Aorta (tissue), 5 donors: ENCODE measurements around the gene PHF13. TPM values are rescaled to one million over a fixed set of nuclear protein-coding genes. Genes with fewer than 3 reads are reported as not detected.
A peak's percentile ranks its signal among the peaks of the same experiment; 100 is the strongest.

Experiments
- ATAC-seq: fragments of 200-7000 bp; cut with Tn5 transposase; one replicate; pipeline ENCODE4 v1.9.1; 2022; ENCODE audit warnings: moderate library complexity; ENCODE audit not compliant: low FRiP score
- DNase-seq, 2 donors: peaks; one replicate each; pipeline ENCODE4 v3.0.0-alpha.2; 2020
- H3K27ac ChIP-seq, 2 donors: one replicate each; pipeline ENCODE4 v1.5.1; 2013; ENCODE audit warnings: low read length in 2 of 2, mild to moderate bottlenecking in 2 of 2, moderate library complexity in 2 of 2, control low read depth in 1 of 2, inconsistent platforms in 1 of 2, low read depth in 1 of 2
- H3K27me3 ChIP-seq, 2 donors: one replicate each; pipeline ENCODE4 v1.6.1; 2013; ENCODE audit warnings: control low read depth in 1 of 2, low read length in 1 of 2, mild to moderate bottlenecking in 1 of 2, moderate library complexity in 1 of 2; ENCODE audit not compliant: insufficient read depth in 2 of 2, control insufficient read depth in 1 of 2
- H3K36me3 ChIP-seq, 2 donors: one replicate each; pipeline ENCODE4 v1.6.1; 2013; ENCODE audit warnings: control low read depth in 1 of 2, low read length in 1 of 2, mild to moderate bottlenecking in 1 of 2; ENCODE audit not compliant: insufficient read depth in 2 of 2, control insufficient read depth in 1 of 2
- H3K4me1 ChIP-seq, 2 donors: one replicate each; pipeline ENCODE4 v1.6.1; 2013; ENCODE audit warnings: low read length in 2 of 2, control low read depth in 1 of 2, mild to moderate bottlenecking in 1 of 2, moderate library complexity in 1 of 2; ENCODE audit not compliant: insufficient read depth in 2 of 2, control insufficient read depth in 1 of 2
- H3K4me3 ChIP-seq, 2 donors: one replicate each; pipeline ENCODE4 v1.5.1; 2013; ENCODE audit warnings: low read length in 2 of 2, control low read depth in 1 of 2, mild to moderate bottlenecking in 1 of 2
- H3K9me3 ChIP-seq: one replicate; pipeline ENCODE4 v1.6.1; 2013; ENCODE audit warnings: mild to moderate bottlenecking, low read length; ENCODE audit not compliant: control insufficient read depth
- whole genome bisulfite sequencing, 2 donors: extraction: QIAGEN DNeasy Blood & Tissue Kit; methylation state at CpG; one replicate each; pipeline ENCODE4 v1.1.7; 2013; 5-methylcytosine and 5-hydroxymethylcytosine counted together
- intact Hi-C, 2 donors: fragments of 100-400 bp; cut with DNase I; formaldehyde crosslinking; loops; one replicate each; pipeline versions ENCODE4 v1.14.2 to v1.15.0; 2022
- polyA plus RNA-seq, 2 donors: library from polyadenylated mRNA; stranded (reverse); fragments of 200-250 nt; gene quantifications; one replicate each; pipeline ENCODE4 v1.2.3, GENCODE V29; 2013
- total RNA-seq, 2 donors: library from RNA; stranded (reverse); fragmentation: NEBNext Ultra II Directional; extraction: Animal tissue kit (Norgen Biotek cat#: 25700); gene quantifications; one replicate each; pipeline ENCODE4 v1.2.1, GENCODE V29; 2021
- donor health status: healthy with polysubstance abuse.
- donor health status: Bipolar disorder and iron deficiency.
- donor health status: DM: no; HTN: no; CAD: no.
- donor health status: DM: no; HTN: no; CAD: no.
- donor health status: DM: yes; HTN: yes; CAD: no.

PHF13 gene
- total and polyA plus RNA-seq, 4 donors = 3.6 to 19.3 (median 14.9) TPM

DNA sequence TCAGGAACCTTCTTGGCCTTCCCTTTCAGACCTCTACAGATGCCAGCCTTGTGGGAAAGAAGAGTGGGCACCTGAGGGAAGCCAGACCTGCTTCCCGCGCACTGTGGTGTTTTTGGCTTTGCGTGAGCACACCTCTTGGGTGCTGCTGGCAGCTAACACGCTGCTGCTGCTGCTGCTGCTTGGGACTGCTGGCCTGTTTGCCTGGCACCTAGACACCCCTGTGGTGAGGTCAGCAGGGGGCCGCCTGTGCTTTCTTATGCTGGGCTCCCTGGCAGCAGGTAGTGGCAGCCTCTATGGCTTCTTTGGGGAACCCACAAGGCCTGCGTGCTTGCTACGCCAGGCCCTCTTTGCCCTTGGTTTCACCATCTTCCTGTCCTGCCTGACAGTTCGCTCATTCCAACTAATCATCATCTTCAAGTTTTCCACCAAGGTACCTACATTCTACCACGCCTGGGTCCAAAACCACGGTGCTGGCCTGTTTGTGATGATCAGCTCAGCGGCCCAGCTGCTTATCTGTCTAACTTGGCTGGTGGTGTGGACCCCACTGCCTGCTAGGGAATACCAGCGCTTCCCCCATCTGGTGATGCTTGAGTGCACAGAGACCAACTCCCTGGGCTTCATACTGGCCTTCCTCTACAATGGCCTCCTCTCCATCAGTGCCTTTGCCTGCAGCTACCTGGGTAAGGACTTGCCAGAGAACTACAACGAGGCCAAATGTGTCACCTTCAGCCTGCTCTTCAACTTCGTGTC lies 34.7 kb upstream of the PHF13 start:
- Histone ChIP-seq H3K36me3 (no peaks in the 10 kb centered on the region), H3K27me3 (no peaks in the 10 kb centered on the region), H3K9me3 (no peaks in the 10 kb centered on the region), H3K27ac (peak overlapping the region in 1 of 2 donors; percentile 86), H3K4me3 (no peak overlapping the region), H3K4me1 (no peaks in the 10 kb centered on the region)
- intact Hi-C loops = no loop called here
- ATAC-seq = no peak
- DNase-seq = no peak
- WGBS, 2 donors = 84 to 91% methylated on average over 14 of the region's 14 CpGs

- ATAC-seq (peak; percentile 98), DNase-seq (peak; percentile 100)
- no peaks in the 10 kb centered on the region for H3K4me1 ChIP-seq
- WGBS, 2 donors = 13% methylated on average over 58 of the region's 58 CpGs
- no peaks in the 10 kb centered on the region for H3K27me3 ChIP-seq
- H3K27ac ChIP-seq = peak within 1 kb of the TSS in 1 of 2 donors; percentile 86
- H3K9me3 ChIP-seq = no peaks in the 10 kb centered on the region
- H3K4me3 ChIP-seq = peak within 1 kb of the TSS; percentile 19 to 64
- intact Hi-C loops = loop anchor here in 1 of 2 donors (5.0 kb wide), 1 partner anchor 48 kb away; no protein-coding TSS in a partner anchor
- H3K36me3 ChIP-seq = no peaks in the 10 kb centered on the region
These were observed 34.0 kb upstream of the PHF13 start, which contains the start of gene ZBTB48 for GRCh38 chr1:6579374-6580118. Gene ZBTB48 (plus strand): TSS chr1:6579994. CDS start chr1:6580610, 616 bp downstream.

GRCh38 chr1:6580119-6580592 lies 33.4 kb upstream of the PHF13 start:
- ATAC-seq (peak; percentile 5), DNase-seq (no peak)
- no peaks in the 10 kb centered on the region for H3K9me3 ChIP-seq
- intact Hi-C loops = loop anchor here in 1 of 2 donors (5.0 kb wide), 1 partner anchor 47 kb away; no protein-coding TSS in a partner anchor
- peak overlapping the region in 1 of 2 donors; percentile 67 for H3K27ac ChIP-seq
- peak overlapping the region; percentile 19 to 64 for H3K4me3 ChIP-seq
- WGBS, 2 donors = 0 to 1% methylated on average over 24 to 30 of the region's 30 CpGs
- no peaks in the 10 kb centered on the region for H3K4me1 ChIP-seq
- H3K27me3 ChIP-seq = no peaks in the 10 kb centered on the region
- H3K36me3 ChIP-seq = no peaks in the 10 kb centered on the region

DNA sequence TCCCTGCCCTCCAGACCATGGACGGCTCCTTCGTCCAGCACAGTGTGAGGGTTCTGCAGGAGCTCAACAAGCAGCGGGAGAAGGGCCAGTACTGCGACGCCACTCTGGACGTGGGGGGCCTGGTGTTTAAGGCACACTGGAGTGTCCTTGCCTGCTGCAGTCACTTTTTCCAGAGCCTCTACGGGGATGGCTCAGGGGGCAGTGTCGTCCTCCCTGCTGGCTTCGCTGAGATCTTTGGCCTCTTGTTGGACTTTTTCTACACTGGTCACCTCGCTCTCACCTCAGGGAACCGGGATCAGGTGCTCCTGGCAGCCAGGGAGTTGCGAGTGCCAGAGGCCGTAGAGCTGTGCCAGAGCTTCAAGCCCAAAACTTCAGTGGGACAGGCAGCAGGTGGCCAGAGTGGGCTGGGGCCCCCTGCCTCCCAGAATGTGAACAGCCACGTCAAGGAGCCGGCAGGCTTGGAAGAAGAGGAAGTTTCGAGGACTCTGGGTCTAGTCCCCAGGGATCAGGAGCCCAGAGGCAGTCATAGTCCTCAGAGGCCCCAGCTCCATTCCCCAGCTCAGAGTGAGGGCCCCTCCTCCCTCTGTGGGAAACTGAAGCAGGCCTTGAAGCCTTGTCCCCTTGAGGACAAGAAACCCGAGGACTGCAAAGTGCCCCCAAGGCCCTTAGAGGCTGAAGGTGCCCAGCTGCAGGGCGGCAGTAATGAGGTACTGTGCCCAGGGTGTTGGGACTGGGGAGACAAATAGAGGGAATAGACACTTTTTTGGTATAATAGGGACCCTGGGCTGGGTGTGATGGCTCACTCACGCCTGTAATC lies 32.7 kb upstream of the PHF13 start:
- Histone ChIP-seq H3K27me3 (no peaks in the 10 kb centered on the region), H3K27ac (peak overlapping the region in 1 of 2 donors; percentile 67), H3K36me3 (no peaks in the 10 kb centered on the region), H3K4me1 (no peaks in the 10 kb centered on the region), H3K9me3 (no peaks in the 10 kb centered on the region), H3K4me3 (peak overlapping the region; percentile 19 to 64)
- WGBS, 2 donors = 14 to 17% methylated on average over 19 of the region's 19 CpGs
- ATAC-seq = peak; percentile 2
- peak in 1 of 2 donors; percentile 58 for DNase-seq
- intact Hi-C loops = loop anchor here in 1 of 2 donors (5.0 kb wide), 1 partner anchor 46 kb away; no protein-coding TSS in a partner anchor

GRCh38 chr1:6581561-6582305 lies 31.8 kb upstream of the PHF13 start:
- no peaks in the 10 kb centered on the region for H3K9me3 ChIP-seq
- intact Hi-C loops = loop anchor here in 1 of 2 donors (5.0 kb wide), 1 partner anchor 46 kb away; no protein-coding TSS in a partner anchor
- no peaks in the 10 kb centered on the region for H3K27me3 ChIP-seq
- H3K4me1 ChIP-seq = no peaks in the 10 kb centered on the region
- WGBS, 2 donors = 83 to 86% methylated on average over 10 of the region's 10 CpGs
- ATAC-seq = no peak
- DNase-seq = peak in 1 of 2 donors; percentile 64
- peak overlapping the region in 1 of 2 donors; percentile 14 for H3K27ac ChIP-seq
- no peak overlapping the region for H3K4me3 ChIP-seq
- no peaks in the 10 kb centered on the region for H3K36me3 ChIP-seq

- WGBS, 2 donors = 69 to 77% methylated on average over 1 of the region's 1 CpG
- no peak for DNase-seq
- no peaks in the 10 kb centered on the region for H3K36me3 ChIP-seq
- no peaks in the 10 kb centered on the region for H3K27me3 ChIP-seq
- H3K9me3 ChIP-seq = no peaks in the 10 kb centered on the region
- H3K27ac ChIP-seq = no peak overlapping the region
- no peak for ATAC-seq
- peaks cover 0 to 3% of the 10 kb centered on the region in 2 donors for H3K4me1 ChIP-seq
- H3K4me3 ChIP-seq = no peak overlapping the region
- intact Hi-C loops = loop anchor here in 1 of 2 donors (5.0 kb wide), 1 partner anchor 45 kb away; no protein-coding TSS in a partner anchor
These were observed 31.2 kb upstream of the PHF13 start for GRCh38 chr1:6582370-6582769.

DNA sequence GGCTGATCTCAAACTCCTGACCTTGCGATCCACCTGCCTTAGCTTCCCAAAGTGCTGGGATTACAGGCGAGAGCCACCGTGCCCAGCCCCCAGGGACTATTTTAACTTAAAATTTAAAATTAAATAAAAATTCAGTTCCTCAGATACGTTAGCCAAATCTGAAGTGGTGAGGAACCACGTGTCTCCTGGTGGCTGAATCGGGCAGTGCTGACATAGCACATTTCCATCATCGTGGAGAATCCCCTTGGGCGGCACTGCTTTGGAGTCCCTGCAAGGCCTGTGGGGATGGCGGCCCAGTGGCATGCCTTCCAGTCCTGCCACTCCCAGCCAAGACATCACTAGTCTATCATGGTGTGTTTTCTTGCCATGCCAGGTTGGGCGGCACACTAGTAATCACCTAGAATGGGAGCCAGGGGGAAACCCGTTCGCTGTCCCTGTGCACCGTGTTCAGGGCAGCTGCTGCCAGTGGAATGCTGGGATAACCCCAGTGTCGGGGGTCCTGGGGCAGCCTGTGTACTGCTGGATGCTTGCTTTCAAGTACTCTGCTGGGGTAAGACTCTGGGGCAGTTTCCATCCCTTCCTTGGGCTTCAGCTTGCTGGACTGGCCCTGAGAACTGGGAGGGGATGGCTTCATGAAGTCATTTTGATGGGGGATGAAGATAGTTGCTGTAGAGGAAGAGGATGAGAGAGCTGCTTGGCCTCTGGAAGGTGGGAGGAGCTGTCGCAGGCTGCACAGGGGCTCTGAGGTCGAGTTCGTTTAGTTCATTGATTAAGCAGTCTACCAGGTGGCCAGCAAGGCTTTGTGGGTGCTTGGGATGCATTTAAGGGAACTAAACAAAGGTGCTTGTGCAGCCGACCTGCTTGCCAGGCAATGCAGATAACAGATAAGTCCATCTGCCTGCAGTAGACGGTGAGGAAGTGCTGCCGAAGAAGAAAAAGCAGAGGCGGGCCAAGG lies 29.1 kb upstream of the PHF13 start:
- 76 to 79% methylated on average over 21 of the region's 21 CpGs for WGBS, 2 donors

More for the DNA sequence above, 29.1 kb upstream of the PHF13 start:
- Histone ChIP-seq H3K9me3 (no peaks in the 10 kb centered on the region), H3K4me3 (no peak overlapping the region), H3K36me3 (peaks cover 0 to 2% of the 10 kb centered on the region in 2 donors), H3K4me1 (peaks cover 0 to 3% of the 10 kb centered on the region in 2 donors), H3K27ac (no peak overlapping the region), H3K27me3 (no peaks in the 10 kb centered on the region)
- ATAC-seq (no peak), DNase-seq (no peak)
- intact Hi-C loops = loop anchor here in 1 of 2 donors (5.0 kb wide), 1 partner anchor 43 kb away; no protein-coding TSS in a partner anchor
